RPMI7951 (cell line): ENCODE data around the gene GIPC1. TPM values are rescaled to one million over a fixed set of nuclear protein-coding genes. Genes with fewer than 3 reads are reported as not detected.
A peak's percentile ranks its signal among the peaks of the same experiment; 100 is the strongest.
"Not testable (repeated sequence)": the region's sequence is repeated elsewhere in the genome, so short reads cannot be mapped to it uniquely, and the experiment has no call there.

Source experiments
- DNase-seq: peaks from one replicate; pipeline ENCODE4 v3.0.0-alpha.2; 2012; ENCODE audit warnings: low read depth
- total RNA-seq: library from RNA; depleted of rRNA; stranded (reverse); fragments of >200 nt; shearing (Covaris generic); gene quantifications from 2 replicates; pipeline ENCODE4 v1.2.3, GENCODE V29; 2014

The GIPC1 gene
- total RNA-seq, 1 experiment from 2014 or later: 47.3 TPM

- DNase-seq: peak; percentile 48
Measured at GRCh38 chr19:14472202-14472938, 23.6 kb downstream of the GIPC1 start.

GRCh38 chr19:14471436-14472187 is 24.3 kb downstream of the GIPC1 start:
- no peak for DNase-seq

DNA sequence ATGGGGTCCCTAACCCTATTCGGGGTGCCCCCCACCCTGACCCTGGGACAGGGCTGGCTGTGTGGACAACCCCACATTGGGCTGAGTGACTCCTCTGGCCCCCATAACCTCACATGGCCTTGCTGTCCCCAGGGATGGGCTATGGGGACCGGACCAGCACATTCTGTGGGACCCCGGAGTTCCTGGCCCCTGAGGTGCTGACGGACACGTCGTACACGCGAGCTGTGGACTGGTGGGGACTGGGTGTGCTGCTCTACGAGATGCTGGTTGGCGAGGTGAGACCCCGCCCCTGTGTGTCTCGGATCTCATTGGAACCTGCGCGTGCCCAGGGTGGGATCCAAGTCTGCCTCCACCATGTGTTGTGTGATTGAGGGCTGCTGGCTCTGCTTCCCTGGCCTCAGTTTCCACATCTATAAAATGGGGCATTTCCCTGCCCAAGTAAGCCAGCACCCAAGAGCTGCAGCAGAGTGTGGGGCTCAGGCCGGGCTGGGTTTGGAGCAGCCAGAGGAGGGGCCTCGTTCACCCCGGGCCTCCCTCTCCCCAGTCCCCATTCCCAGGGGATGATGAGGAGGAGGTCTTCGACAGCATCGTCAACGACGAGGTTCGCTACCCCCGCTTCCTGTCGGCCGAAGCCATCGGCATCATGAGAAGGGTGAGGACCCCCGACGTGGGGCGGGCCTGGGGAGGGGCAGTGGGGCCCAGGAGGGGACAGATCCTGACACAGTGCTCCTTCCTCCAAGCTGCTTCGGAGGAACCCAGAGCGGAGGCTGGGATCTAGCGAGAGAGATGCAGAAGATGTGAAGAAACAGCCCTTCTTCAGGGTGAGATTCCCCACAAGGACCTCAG is 25.7 kb downstream of the GIPC1 start:
- DNase-seq: no peak

DNA sequence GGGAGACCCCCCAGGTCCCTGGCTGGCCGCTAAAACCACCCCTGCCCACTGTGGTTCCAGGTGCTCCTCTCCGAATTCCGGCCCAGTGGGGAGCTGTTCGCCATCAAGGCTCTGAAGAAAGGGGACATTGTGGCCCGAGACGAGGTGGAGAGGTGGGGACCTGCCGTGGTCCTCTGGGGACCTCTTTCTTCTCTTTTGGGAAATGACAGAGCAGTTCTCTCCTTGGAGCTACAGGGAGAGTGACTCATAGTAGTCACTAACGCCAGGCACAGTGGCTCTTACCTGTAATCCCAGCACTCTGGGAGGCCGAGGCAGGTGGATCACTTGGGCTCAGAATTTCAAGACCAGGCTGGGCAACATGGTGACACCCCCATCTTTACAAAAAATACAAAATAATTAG is 28.1 kb downstream of the GIPC1 start:
- no peak for DNase-seq

- no peak for DNase-seq
Measured at GRCh38 chr19:14467391-14467790, 28.5 kb downstream of the GIPC1 start.

DNA sequence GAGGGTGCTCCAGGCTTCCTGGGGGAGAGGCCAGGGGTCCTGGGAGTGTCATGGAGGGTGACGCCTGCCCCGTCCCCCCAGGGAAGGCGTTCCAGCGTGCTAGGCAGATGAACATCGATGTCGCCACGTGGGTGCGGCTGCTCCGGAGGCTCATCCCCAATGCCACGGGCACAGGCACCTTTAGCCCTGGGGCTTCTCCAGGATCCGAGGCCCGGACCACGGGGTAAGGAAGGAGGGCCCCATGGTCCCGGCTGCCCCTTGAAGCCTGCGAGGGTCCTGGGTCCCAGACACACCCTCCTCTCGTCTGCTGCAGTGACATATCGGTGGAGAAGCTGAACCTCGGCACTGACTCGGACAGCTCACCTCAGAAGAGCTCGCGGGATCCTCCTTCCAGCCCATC is 32.2 kb downstream of the GIPC1 start:
- DNase-seq: no peak

- DNase-seq: not testable (repeated sequence)
Measured at GRCh38 chr19:14462401-14462800, 33.5 kb downstream of the GIPC1 start.

DNA sequence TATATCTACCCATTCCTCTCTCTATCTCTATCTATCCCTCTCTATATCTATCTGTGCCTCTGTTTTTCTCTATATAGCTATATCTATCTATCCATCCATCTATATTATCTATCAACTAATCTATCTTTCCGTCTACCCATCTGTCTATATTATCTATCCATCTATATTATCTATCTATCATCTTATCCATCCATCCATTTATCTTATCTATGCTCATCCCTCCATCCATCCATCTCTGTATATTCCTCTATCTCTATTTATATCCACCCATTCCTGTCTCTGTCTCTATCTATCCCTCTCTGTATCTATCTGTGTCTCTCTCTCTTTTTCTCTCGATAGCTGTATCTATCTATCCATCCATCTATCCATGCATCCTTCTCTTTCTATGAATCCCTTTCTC is 35.0 kb downstream of the GIPC1 start:
- no peak for DNase-seq

- no peak for DNase-seq
Measured at GRCh38 chr19:14459703-14460102, 36.2 kb downstream of the GIPC1 start.

GRCh38 chr19:14452303-14452702 is 43.6 kb downstream of the GIPC1 start:
- not testable (repeated sequence) for DNase-seq

- no peak for DNase-seq
Measured at GRCh38 chr19:14450876-14451275, 45.1 kb downstream of the GIPC1 start.

DNA sequence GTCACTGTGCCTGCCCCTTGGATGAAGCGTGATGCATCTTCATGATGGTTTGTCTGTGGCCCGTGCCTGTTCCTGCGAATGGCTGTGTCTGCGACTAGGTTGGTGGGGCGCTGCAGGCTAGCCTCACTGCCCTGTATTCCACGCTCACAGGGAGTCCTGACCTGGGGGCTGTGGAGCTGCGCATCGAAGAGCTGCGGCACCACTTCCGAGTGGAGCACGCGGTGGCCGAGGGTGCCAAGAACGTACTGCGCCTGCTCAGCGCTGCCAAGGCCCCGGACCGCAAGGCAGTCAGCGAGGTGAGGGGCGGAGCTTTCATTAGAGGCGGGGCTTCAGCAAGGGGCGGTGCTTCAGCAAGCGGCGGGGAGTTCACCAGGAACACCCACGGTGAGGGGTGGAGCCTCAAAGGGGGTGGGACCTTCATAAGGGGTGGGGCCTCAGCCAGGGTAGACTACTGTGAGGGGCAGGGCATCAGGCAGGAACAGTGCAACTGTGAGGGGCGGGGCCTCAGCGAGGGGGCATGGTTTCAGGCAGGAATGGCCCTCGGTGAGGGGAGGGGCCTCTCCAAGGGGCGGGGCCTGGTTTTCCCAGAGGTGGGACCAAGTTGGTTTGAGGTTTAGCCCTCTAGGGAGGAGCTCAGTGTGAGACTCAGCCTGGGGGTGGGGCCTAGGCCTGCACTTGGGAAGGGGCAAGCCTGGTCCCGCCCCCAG is 45.6 kb downstream of the GIPC1 start:
- peak; percentile 39 for DNase-seq

GRCh38 chr19:14449321-14449720 is 46.6 kb downstream of the GIPC1 start:
- no peak for DNase-seq

DNA sequence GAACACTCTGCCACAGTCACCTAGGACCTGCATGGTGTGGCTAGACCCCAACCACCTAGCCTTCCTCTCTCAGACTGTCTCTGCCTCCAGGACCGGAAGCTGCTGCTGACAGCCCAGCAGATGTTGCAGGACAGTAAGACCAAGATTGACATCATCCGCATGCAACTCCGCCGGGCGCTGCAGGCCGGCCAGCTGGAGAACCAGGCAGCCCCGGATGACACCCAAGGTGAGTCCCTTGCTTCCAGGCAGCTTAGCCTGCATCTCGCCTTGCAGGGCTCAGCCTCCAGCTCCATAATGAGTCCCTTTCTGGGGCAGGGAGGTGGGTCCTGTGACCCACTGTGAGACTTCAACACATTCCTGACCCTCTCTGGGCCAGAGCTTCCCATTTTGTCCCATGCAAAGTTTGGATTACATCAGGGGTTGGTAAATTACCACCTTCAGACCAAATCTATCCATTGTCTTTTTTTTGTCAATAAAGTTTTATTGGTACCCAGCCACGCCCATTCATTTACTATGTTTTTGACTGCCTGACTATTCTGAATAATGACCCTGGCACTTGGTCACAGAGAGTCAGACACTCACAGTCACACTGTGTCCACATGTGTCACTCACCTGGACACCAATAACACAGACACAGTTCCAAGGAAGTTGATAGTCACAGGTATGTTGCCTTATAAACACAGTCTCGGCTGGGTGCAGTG is 49.4 kb downstream of the GIPC1 start:
- no peak for DNase-seq

- DNase-seq: no peak
Measured at GRCh38 chr19:14443632-14444216, 52.2 kb downstream of the GIPC1 start.

GRCh38 chr19:14442891-14443631 is 52.9 kb downstream of the GIPC1 start:
- DNase-seq: no peak

GRCh38 chr19:14441041-14441938 is 54.6 kb downstream of the GIPC1 start:
- DNase-seq: no peak

- DNase-seq: no peak
Measured at GRCh38 chr19:14440049-14440448, 55.9 kb downstream of the GIPC1 start.

- no peak for DNase-seq
Measured at GRCh38 chr19:14439014-14439413, 56.9 kb downstream of the GIPC1 start.
